NCI-H774 (cell line): Measurements from ENCODE around the gene DNAJC10.

ENCODE experiments used
- DNase-seq: peaks from one replicate; lab custom pipeline; 2025; lab: John Stamatoyannopoulos, UW

Gene DNAJC10

DNA sequence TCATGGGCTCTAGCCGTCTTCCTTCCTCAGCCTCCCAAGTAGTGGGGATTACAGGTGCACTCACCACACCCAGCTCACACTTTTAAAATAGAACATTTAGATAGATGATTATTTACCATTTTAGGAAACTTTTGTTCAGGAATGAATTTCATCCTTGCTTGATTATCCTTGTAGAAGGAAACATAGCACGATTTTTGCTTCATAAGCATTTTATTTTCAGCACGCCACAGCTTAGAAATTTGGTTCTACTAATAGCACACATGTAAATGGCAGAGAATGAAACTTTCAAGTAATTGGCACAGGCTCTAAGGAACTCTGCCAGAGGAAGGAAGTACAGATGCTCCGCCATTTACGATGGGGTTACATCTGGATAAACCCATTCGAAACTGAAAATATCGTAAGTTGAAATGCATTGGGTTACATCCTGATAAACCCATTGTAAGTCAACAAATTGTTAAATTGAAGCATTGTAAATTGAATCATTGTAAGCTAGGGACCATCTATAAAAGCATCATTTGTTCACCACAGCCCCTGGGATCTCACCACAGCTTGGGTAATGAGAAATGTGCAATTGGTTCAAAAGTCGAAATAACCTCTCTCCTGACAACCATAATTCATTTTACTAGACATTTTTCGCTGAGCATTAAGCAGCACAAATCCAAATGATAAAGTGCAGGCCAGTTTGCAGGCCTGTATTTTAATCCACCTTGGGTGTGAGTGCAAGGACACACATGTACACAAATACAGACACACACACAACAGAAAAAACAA lies 117.2 kb downstream of the DNAJC10 start:
- DNase-seq: no peak

DNA sequence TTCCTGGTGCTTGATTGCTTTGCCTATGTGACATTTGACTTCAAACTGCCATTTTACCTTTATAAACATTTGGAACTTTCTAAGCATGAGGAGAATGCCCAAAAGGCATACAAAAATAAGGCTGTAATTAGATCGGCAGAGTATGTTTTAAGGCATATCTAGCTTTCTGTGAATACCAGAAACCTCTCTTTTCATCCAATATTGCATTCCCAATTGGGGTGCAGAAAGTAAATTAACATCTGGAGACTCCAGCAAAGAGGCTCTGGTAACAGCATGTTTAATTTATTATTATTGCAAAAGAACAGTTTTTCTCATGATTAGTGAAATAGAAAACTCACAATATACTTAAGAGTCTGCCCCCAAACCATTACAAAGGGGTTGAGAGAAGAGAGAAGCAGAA lies 118.2 kb downstream of the DNAJC10 start:
- DNase-seq: no peak

DNA sequence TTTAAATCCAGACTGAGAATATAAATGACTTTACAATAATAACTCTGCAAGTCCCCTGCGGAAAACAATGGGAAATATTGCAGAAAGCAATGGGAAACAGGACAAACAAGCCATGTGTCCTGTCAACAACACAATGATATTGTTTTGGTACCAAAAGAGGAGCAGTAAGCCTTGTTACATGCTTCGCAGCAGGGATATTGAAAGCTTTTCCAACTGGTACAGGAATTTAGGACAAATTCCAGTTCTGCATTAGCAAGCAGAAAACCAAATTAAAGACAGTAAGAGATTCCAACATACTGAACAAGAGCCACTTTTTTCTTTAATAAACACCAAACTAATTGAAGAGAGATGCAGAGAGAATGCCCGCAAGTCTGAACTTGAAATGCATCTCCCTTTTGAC lies 120.4 kb downstream of the DNAJC10 start:
- DNase-seq: no peak
